MV-4-11 (cell line): ENCODE data around the gene MARCHF3.
A peak's percentile ranks its signal among the peaks of the same experiment; 100 is the strongest.
"Not testable (repeated sequence)": the region's sequence is repeated elsewhere in the genome, so short reads cannot be mapped to it uniquely, and the experiment has no call there.

ENCODE experiments used
- DNase-seq: peaks from one replicate; lab custom pipeline; 2025; lab: John Stamatoyannopoulos, UW

MARCHF3 gene

GRCh38 chr5:127051591-127051990 lies 21.2 kb upstream of the MARCHF3 start:
- no peak for DNase-seq

DNA sequence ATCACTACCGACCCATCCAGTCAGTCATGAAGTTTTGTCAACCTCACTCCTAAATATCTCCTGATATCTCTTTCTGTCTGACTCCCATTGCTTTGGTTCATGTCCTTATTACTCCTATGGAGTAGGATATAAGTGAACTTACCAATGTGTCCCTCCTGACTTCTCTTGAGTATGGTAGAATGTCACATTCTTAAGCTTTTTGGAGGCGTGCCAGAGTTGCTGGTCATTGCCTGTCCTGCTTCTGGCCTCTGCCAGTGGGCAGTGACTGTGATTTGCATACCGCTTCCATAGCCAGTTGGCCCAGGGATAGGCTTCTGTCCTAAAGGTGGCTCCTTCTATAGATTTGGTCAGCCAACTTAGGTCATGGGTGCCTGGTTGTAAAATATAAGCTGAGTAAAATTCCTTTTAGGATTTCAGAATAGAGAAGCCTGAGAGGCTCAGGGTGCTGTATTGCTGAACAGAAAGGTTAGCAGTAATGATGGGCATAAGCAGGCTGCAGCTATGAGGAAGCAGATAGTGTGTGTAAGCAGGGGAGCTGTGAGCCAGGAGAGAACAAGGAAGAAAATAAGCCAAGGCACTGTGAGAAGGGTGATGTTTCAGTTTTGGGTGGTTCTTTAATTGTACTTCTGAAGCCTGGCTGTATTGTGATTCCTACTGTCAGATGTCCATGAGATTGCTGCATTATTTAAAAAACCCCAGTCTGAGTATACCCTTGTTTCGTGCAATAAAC lies 16.1 kb upstream of the MARCHF3 start:
- DNase-seq = no peak

GRCh38 chr5:127042593-127042992 lies 12.2 kb upstream of the MARCHF3 start:
- no peak for DNase-seq

DNA sequence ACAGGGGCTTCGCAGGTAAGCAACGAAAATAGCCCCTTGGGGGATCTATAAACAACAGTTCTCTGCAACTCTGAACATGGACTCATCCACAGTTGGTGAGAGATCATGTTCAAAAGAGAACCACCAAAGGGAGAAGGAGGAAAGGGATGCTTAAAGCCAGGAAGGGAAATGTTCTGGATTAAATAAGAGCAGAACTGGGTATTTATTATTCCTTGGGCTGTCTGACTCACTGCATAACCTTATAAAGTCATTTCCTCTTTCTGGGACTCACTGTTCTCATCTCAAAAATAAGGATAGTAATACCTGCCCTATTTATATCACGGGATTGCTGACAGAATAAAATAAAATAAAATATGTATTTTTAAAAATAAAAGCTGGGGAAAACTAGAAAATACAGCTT lies 11.2 kb upstream of the MARCHF3 start:
- peak; percentile 66 for DNase-seq

DNA sequence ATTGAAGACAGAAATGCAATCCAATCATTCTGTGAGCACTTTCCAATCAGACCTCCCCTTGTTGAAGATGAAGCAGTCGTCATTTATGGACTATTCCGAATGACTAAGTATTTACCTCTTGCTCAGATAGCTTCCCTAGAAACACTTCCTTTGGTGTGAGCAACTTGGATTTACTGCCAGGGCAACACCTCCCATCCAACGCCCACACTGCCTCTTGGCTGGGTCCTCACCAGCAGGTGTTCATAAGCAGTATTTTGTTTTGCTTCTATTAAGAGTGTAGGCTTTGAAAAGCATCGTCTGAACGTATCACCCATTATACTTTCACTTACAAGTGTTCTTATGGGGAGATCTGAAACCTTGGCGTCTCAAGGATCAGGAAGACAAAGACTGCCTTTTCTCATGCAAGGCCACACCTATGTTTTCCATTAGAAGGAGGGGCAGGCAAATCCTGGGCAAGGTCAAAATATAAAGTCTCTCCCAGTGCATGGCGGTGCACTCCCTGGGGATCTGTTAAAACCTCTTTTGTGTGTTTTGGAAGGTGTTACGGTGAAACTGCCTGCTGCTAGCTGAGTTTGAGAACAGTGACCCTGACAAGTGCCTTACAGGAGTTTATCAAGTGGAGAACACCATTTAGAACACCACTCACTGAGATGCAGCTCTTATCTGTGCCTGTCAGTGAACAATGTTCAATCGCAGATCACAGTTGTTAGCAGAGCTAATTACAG lies 10.6 kb upstream of the MARCHF3 start:
- DNase-seq = no peak

GRCh38 chr5:127038550-127038949 lies 8.2 kb upstream of the MARCHF3 start:
- no peak for DNase-seq

DNA sequence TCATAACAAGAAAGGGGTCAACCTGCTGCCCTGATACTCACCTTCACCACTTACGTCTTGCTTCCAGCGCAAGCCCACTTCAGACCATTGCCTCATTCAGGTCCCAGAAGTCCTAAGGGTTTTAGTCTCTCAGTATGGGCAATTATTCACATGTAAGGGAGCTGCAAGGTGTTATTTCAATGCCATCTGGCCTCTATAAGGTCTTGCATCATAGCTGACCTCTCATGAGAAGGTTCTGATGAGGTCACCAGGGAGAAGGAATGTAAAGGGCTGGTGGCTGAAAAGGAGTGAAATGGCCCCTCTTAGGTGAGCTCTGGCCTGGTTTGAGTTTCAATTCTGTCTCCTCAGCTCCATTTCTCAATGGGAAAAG lies 1.5 kb upstream of the MARCHF3 start:
- peak; percentile 11 for DNase-seq

GRCh38 chr5:127031147-127031862 lies 947 bp upstream of the MARCHF3 start:
- DNase-seq = no peak

- DNase-seq = peak; percentile 57
Observed at GRCh38 chr5:127029581-127030258, 638 bp downstream of the MARCHF3 start.

DNA sequence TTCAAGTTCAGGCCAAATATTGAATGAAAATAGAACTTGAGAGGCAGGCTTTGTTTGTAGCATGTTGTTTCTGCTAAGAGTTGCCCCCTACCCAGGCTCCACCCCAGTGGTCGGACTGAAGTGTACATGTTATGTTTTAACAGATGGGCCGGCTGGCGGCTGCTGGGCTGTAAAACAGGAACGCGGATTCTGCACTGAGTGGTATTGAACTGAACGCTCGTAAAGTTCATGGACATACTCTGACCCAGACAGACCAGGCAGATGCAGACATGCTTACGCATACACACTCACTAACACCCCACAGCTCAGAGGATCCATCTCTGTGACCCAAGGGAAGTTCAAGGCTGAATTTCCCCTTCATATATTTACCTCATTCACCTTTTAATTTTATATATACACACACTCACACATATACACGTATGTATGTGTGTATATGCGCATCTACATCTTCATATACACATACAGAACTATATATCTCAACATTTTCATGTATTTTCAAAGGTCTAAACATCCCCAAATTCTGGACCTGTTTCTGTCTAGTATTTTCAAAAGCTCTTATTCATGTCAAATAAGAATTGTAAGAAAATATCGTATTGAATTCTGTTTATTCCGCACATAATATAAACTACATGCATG lies 1.4 kb downstream of the MARCHF3 start:
- DNase-seq = peak; percentile 31

GRCh38 chr5:127027539-127027938 lies 2.8 kb downstream of the MARCHF3 start:
- DNase-seq = no peak

DNA sequence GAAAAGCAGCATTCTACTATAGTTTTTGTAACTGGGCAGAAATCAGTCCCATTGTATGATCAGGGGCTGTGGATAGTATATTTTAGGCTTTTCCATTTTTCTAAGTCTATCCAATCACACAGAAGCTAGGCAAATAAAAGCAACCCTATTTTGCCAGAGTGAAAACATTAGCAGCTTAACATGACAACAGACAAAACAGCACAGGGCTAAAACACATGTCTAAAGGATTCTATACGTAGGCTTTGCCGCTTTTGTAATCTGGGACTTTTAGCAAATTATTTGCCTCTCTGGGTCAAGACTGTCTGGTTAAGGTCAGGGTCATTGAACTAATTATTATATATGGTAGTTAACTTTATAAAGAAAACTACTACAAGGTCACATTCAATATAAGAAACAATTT lies 4.2 kb downstream of the MARCHF3 start:
- no peak for DNase-seq

GRCh38 chr5:127025467-127025866 lies 4.9 kb downstream of the MARCHF3 start:
- no peak for DNase-seq

DNA sequence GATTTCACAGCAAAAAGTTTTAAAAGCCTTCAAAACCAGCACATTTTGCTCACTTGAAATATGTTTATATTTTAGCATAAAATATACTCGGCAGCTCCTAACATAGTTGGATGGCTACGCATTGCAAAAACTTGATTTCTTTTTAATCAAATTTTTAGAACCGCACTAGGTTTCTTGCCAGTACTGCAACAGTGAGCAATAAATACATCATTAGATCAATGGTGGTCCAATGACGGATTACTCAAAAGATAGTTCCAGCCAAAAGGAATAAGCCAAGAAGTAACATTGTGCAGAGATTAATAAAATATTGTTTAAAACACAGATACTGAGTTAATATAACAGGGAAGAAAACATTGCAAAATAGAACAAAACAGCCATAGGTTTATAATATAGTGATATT lies 5.5 kb downstream of the MARCHF3 start:
- no peak for DNase-seq

DNA sequence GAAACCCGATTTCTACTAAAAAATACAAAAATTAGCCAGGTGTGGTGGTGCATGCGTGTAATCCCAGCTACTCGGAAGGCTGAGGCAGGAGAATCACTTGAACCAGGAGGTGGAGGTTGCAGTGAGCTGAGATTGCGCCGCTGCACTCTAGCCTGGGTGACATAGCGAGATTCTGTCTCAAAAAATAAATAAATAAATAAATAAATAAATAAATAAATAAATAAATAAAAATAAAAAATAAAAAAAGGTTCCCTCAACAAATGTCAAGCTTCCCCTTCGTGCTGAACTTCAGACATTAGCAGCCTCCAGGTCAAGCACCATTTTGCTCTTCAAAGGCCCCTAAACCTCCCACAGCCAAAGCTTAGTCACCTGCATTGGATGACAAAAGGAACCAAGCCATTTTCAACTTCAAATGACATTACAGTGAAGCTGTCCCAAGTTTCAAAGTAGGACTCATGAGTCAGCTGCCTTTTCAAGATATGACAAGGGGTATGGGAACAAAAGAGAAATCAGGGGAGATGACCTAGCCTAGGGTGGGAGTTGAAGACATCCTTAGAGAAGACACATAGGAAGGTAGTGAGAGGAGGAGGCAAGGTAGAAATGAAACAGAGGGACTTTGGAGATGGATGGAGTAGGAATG lies 6.7 kb downstream of the MARCHF3 start:
- not testable (repeated sequence) for DNase-seq

GRCh38 chr5:127022846-127023245 lies 7.5 kb downstream of the MARCHF3 start:
- DNase-seq = no peak

DNA sequence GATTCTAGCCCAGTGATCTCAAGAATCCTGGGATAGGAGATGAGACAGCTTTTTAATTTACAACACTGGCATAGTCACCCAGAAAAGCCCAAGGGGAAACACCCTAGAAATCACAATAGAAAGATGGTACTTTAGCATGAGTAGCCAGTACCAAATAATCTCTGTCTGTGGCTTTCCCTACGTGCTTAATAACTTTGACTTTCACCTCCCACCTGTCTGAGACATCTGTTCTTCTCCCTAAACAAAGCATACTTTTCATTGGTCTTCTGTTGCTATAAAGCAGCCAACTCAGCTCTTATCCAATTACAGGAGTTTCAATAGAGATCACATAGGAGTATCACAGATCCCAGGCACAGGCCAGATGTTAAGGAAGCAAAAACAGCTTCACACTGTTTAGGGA lies 10.4 kb downstream of the MARCHF3 start:
- DNase-seq = no peak

DNA sequence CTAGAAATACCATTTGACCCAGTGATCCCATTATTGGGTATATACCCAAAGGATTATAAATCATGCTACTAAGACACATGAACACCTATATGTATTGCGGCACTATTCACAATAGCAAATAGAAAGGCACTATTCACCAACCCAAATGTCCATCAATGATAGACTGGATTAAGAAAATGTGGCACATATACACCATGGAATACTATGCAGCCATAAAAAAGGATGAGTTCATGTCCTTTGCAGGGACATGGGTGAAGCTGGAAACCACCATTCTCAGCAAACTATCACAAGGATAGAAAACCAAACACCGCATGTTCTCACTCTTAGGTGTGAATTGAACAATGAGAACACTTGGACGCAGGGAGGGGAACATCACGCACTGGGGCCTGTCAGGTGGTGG lies 13.6 kb downstream of the MARCHF3 start:
- not testable (repeated sequence) for DNase-seq

DNA sequence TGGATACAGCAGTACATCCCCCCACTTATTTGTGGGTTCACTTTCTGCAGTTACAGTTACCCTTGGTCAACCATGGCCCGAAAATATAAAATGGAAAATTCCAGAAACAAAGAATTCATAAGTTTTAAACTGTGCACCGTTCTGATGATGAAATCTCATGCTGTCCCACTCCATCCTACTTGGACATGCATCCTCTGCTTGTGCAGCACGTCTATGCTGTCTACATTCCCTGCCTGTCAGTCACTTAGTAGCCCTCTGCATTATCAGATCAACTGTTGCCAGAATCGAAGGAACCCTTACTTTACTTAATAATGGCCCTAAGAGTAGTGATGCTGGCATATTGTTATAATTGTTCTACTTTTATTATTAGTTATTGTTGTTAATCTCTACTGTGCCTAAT lies 14.6 kb downstream of the MARCHF3 start:
- DNase-seq = no peak

DNA sequence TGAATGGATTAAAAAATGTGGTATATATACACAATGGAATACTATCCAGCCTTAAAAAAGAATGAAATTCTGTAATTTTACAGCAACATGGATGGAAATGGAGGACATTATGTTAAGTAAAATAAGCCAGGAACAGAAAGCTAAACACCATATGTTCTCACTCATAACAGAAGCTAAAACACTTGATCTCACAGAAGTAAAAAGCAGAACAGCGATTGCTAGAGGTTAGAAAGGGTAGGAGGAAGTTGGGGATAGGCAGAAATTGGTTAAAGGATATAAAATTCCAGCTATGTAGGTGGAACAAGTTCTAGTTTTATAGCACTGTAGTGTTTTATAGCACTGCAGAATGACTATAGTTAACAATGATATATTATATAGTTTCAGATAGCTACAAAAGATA lies 15.8 kb downstream of the MARCHF3 start:
- DNase-seq = peak; percentile 74

DNA sequence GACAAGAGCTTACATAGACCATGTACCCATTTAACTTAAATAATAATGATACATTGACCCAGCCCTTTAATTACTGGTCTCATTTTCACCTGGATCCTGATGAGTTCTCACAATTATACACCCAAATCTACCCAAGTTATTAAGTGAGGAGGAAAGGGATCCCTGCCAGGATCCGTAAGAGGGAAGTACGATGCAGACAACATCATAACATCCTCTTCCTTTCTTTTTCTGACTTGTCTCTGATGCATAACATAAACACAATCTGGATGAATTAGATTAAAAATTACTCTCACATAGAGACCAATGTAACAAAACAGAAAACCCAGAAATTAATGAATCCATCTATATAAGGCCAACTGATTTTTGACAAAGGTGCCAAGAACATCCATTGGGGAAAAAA lies 17.0 kb downstream of the MARCHF3 start:
- DNase-seq = no peak

GRCh38 chr5:127012916-127013315 lies 17.4 kb downstream of the MARCHF3 start:
- DNase-seq = no peak
